ENCODE results near the gene SLC52A1.

SLC52A1 gene

DNA sequence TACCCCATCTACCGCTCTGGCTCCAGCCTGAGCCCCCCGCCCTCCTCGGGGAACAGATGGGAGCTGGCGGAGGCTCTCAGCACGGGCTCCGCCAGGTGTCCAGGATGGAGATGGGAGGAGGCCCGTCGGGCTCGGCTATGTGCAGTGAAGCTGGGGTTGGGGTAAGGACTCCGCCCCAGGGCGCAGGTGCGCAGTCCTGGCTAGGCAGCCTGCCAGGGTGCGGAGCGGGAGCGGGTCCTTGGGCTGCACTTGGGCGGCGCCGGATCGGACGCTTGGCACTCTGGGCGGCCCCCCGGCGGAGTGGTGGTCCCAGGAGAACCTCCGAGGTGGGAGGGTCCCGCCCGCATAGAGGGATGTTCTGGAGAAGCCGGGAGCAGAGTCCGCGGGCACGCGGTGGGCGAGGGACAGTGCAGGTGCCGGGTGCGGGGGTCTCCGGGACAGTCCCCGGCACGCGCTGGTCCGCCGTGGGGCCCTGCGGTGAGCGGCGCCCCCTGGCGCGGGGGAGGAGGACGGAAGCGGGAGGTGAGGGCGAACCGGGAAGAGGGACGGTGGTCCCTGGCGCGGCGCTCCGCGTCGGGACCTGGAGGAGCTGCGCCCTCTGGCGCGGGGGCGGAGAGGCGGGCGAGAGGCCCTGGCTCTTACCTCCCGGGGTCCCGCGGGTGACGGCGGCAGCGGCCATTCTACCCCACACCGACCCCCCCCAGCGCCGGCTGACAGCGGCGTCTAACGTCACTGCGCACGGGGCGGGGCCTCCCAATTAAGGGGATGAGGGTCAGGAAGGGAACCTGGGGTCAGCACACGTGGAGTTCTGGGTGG, 48.1 kb downstream of the SLC52A1 start, which contains the start of gene CAMTA2:
Gene CAMTA2, minus strand, starts transcription at position 725 of the 816 bp plus-strand sequence. CDS start 1,453 bp downstream, outside the sequence.
- peaks cover 34% of the 10 kb centered on the region for H3K4me1 Mint-ChIP-seq
- no peaks in the 10 kb centered on the region for H3K9me3 Mint-ChIP-seq
- H3K27me3 Mint-ChIP-seq (ENCODE audit: low read depth) = no peaks in the 10 kb centered on the region
- H3K36me3 Mint-ChIP-seq (ENCODE audit: low read depth) = peaks cover 8% of the 10 kb centered on the region
- peak within 1 kb of the TSS; percentile 83 to 92 (median 88) for H3K4me3 Mint-ChIP-seq
- TF ChIP-seq, protein P1, sequence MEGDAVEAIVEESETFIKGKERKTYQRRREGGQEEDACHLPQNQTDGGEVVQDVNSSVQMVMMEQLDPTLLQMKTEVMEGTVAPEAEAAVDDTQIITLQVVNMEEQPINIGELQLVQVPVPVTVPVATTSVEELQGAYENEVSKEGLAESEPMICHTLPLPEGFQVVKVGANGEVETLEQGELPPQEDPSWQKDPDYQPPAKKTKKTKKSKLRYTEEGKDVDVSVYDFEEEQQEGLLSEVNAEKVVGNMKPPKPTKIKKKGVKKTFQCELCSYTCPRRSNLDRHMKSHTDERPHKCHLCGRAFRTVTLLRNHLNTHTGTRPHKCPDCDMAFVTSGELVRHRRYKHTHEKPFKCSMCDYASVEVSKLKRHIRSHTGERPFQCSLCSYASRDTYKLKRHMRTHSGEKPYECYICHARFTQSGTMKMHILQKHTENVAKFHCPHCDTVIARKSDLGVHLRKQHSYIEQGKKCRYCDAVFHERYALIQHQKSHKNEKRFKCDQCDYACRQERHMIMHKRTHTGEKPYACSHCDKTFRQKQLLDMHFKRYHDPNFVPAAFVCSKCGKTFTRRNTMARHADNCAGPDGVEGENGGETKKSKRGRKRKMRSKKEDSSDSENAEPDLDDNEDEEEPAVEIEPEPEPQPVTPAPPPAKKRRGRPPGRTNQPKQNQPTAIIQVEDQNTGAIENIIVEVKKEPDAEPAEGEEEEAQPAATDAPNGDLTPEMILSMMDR (IDR thresholded peaks at IDR 0.05; ENCODE audit: unreplicated experiment in 3 of 3) = peak; percentile 58 to 78 (median 66)
- peak within 1 kb of the TSS; percentile 75 to 90 (median 83) for H3K27ac Mint-ChIP-seq

DNA sequence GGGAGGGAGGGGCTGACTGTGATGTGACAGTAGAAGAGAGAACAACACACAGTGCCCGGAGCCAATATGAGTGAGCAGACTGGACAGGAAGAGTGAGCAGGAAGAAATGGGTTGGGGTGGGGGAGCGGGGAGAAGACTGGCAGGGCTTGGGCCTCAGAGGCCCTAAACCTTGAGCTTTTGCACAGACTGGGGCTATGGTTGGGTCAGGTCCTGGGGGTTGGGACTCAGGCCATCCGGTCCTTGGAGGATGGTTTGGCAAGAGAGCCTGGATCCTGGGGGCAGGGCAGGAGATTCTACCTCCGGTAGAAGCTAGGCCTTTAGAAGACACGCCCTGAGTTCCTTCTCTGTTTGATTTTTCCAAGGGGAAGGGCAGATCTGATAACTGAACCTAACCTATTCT, 48.8 kb downstream of the SLC52A1 start:
- H3K36me3 Mint-ChIP-seq (ENCODE audit: low read depth) = peaks cover 9% of the 10 kb centered on the region
- H3K9me3 Mint-ChIP-seq = no peaks in the 10 kb centered on the region
- peak overlapping the region; percentile 83 to 92 (median 88) for H3K4me3 Mint-ChIP-seq
- peak overlapping the region; percentile 4 to 75 (median 65) for H3K27ac Mint-ChIP-seq
- no peaks in the 10 kb centered on the region for H3K27me3 Mint-ChIP-seq (ENCODE audit: low read depth)
- peaks cover 34% of the 10 kb centered on the region for H3K4me1 Mint-ChIP-seq
- TF ChIP-seq, protein P1 (IDR thresholded peaks at IDR 0.05; ENCODE audit: unreplicated experiment in 3 of 3) = no peak
